ENCODE measurements around the gene IFNA17.
"Not testable (repeated sequence)": the region's sequence is repeated elsewhere in the genome, so short reads cannot be mapped to it uniquely, and the experiment has no call there.

IFNA17 gene

DNA sequence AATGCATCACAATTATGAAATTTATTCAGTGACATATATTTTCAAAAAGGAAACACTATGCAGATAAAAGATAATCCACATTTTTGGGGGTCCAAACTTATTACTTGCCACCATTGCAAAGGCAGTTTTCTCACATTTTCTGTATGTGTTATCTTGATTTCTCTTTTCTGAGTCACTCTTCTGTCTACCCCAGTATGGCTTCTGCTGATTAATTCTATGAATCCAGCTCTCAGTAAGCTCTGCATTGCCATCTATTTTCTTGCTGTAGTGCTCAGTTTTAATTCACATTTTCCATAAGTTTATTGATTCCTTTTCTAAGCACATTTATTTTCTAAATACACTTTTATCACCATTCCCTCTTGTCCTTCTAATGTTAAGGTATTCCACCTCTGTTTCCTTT is 22.8 kb downstream of the IFNA17 start:
- Histone ChIP-seq H3K27me3 (ENCODE audit: insufficient read depth, low read length) (no peaks in the 10 kb centered on the region), H3K9me3 (ENCODE audit: insufficient read depth, low read depth, low read length) (no peaks in the 10 kb centered on the region)

DNA sequence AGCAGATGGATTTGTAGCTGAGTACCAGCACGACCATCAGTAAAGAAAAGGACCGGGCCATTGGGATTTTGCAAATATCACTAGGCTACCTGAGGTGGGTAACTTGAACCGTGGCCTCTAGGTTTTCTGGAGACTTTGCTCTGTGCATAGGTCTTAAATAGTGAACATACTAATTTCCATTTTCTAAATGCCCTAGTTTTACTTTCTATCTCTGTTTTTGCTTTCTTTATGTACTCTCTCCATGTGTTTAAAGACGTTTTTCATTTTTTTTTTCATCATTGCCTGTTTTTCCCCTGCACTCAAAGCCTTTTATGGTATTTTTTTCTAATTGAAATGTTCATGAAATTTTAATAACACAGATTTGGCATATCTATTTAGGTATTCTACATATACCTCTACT is 25.9 kb downstream of the IFNA17 start, which contains the start of gene IFNA7:
IFNA7 (minus strand) TSS at position 101 of the 400 bp plus-strand sequence; CDS start at position 61, 40 bp downstream.
- not testable (repeated sequence) for H3K36me3 ChIP-seq (ENCODE audit: insufficient read depth, low read length); H3K4me3 ChIP-seq (ENCODE audit: low read length); H3K9ac ChIP-seq (ENCODE audit: low read depth, low read length); H3K4me1 ChIP-seq (ENCODE audit: insufficient read depth, low read length); H3K27me3 ChIP-seq (ENCODE audit: insufficient read depth, low read length); H3K27ac ChIP-seq (ENCODE audit: low read depth, low read length); H3K9me3 ChIP-seq (ENCODE audit: insufficient read depth, low read depth, low read length)
- WGBS: 79% methylated on average over 3 of the region's 4 CpGs

More for the DNA sequence above, 22.8 kb downstream of the IFNA17 start:
- Histone ChIP-seq H3K4me1 (ENCODE audit: insufficient read depth, low read length) (no peaks in the 10 kb centered on the region), H3K4me3 (ENCODE audit: low read length) (no peak overlapping the region), H3K9ac (ENCODE audit: low read depth, low read length) (no peak overlapping the region), H3K36me3 (ENCODE audit: insufficient read depth, low read length) (no peaks in the 10 kb centered on the region), H3K27ac (ENCODE audit: low read depth, low read length) (no peak overlapping the region)

DNA sequence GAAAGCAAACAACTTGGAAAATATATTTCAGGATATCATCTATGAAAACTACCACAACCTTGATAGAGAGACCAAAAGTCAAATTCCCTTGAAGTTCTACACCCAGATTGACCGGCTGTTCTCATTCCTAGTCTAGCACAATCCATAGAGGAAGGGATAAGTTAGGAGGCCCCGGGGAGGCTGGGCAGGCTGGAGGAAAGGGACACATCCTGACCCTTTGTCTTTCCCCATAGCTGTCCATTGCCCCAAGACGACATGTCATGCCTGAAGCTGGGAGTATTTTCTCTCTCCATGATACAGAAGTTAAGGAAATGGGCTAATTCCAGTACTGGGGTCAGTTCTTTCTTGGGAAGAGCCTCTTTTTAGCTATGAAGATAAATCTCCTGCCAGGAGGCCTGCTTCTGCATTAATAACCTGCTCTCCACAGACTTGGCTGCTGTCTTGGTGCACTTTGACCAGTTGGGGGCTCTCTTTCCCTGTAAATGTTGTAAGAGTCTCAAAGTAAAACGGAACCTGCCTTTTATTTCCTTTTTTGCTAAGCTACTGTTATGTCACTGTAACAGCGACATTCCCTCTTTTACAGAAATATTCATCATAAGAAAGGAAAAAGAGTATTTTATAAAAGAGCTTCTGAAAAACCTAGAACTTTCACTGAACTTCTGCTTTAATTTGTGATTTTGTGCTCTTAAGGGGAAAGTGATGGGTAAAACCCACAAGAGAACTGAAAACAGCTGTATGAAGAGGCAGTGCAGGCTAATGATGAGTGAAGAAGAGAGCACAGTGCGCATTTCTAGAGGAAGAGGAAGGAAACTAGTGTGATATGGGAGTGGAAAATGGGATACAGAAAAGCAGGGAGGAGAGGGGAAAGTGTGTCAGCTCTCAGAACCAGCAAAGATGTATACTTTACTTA is 32.9 kb downstream of the IFNA17 start:
- WGBS: 58% methylated on average over 4 of the region's 6 CpGs
- not testable (repeated sequence) for H3K9ac ChIP-seq (ENCODE audit: low read depth, low read length); H3K36me3 ChIP-seq (ENCODE audit: insufficient read depth, low read length); H3K27me3 ChIP-seq (ENCODE audit: insufficient read depth, low read length); H3K4me1 ChIP-seq (ENCODE audit: insufficient read depth, low read length); H3K4me3 ChIP-seq (ENCODE audit: low read length); H3K27ac ChIP-seq (ENCODE audit: low read depth, low read length); H3K9me3 ChIP-seq (ENCODE audit: insufficient read depth, low read depth, low read length)

DNA sequence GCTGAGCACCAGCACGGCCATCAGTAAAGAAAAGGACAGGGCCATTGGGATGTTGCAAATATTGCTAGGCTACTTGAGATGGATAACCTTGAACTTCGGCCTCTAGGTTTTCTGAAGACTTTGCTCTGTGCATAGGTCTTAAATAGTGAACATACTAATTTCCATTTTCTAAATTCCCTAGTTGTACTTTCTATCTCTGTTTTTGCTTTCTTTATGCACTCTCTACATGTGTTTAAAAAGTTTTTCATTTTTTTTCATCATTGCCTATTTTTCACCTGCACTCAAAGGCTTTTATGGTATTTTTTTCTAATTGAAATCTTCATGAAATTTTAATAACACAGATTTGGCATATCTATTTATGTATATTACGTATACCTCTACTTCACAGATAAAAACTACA is 40.5 kb downstream of the IFNA17 start, which contains the start of gene IFNA4:
IFNA4 (minus strand) TSS at position 101 of the 400 bp plus-strand sequence; CDS start at position 45, 56 bp downstream.
- WGBS: no CpG with 5 or more reads among the region's 3 CpGs
- H3K4me3 ChIP-seq (ENCODE audit: low read length); H3K9me3 ChIP-seq (ENCODE audit: insufficient read depth, low read depth, low read length); H3K4me1 ChIP-seq (ENCODE audit: insufficient read depth, low read length); H3K36me3 ChIP-seq (ENCODE audit: insufficient read depth, low read length); H3K9ac ChIP-seq (ENCODE audit: low read depth, low read length); H3K27ac ChIP-seq (ENCODE audit: low read depth, low read length); H3K27me3 ChIP-seq (ENCODE audit: insufficient read depth, low read length): not testable (repeated sequence)

DNA sequence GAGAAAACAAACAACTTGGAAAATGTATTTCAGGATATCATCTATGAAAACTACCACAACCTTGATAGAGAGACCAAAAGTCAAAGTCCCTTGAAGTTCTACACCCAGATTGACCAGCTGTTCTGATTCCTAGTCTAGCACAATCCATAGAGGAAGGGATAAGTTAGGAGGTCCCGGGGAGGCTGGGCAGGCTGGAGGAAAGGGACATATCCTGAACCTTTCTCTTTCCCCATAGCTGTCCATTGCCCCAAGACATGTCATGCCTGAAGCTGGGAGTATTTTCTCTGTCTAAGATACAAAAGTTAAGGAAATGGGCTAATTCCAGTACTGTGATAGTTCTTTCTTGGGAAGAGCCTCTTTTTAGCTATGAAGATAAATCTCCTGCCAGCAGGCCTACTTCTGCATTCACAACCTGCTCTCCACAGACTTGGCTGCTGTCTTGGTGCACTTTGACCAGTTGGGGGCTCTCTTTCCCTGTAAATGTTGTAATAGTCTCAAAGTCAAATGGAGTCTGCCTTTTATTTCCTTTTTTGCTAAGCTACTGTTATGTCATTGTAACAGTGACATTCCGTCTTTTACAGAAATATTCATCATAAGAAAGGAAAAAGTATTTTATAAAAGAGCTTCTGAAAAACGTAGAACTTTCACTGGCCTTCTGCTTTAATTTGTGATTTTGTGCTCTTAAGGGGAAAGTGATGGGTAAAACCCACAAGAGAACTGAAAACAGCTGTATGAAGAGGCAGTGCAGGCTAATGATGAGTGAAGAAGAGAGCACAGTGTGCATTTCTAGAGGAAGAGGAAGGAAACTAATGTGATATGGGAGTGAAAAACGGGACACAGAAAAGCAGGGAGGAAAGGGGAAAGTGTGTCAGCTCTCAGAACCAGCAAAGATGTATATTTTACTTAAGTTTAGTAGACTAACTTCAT is 44.9 kb downstream of the IFNA17 start:
- H3K27ac ChIP-seq (ENCODE audit: low read depth, low read length); H3K27me3 ChIP-seq (ENCODE audit: insufficient read depth, low read length); H3K9me3 ChIP-seq (ENCODE audit: insufficient read depth, low read depth, low read length); H3K4me3 ChIP-seq (ENCODE audit: low read length); H3K9ac ChIP-seq (ENCODE audit: low read depth, low read length); H3K4me1 ChIP-seq (ENCODE audit: insufficient read depth, low read length); H3K36me3 ChIP-seq (ENCODE audit: insufficient read depth, low read length): not testable (repeated sequence)
- 45% methylated on average over 3 of the region's 4 CpGs for WGBS

All from HUES64 (cell line).